OCI-LY3 (cell line): ENCODE measurements around the gene TBXAS1.
"Not testable (repeated sequence)": the region's sequence is repeated elsewhere in the genome, so short reads cannot be mapped to it uniquely, and the experiment has no call there.

ENCODE experiments used
- H2AFZ ChIP-seq: fragments of 200-600, 300-600 bp; shearing (Covaris generic); 2 replicates; pipeline ENCODE4 v1.6.0; 2014; ENCODE audit warnings: antibody characterized with exemption, low read depth, low read length
- H3K27ac ChIP-seq: fragments of 200-600, 300-600 bp; sonication (generic); 2 replicates; pipeline ENCODE4 v1.5.1; 2014; ENCODE audit warnings: mild to moderate bottlenecking, low read length, moderate library complexity, mixed read lengths
- H3K27me3 ChIP-seq: fragments of 200-600, 300-600 bp; sonication (generic); 2 replicates; pipeline ENCODE4 v1.6.1; 2014; ENCODE audit warnings: low read depth, low read length, mixed read lengths
- H3K36me3 ChIP-seq: fragments of 200-600, 300-600 bp; sonication (generic); replicated peaks from 2 replicates; pipeline ENCODE3; 2014; ENCODE audit warnings: low read depth, low read length, mixed read lengths
- H3K4me1 ChIP-seq: fragments of 300-600, 200-600 bp; sonication (generic); 2 replicates; pipeline ENCODE4 v1.6.1; 2014; ENCODE audit warnings: low read length, mixed read lengths
- H3K4me2 ChIP-seq: fragments of 200-600, 300-600 bp; sonication (generic); 2 replicates; pipeline ENCODE4 v1.6.1; 2014; ENCODE audit warnings: low read length, mixed read lengths
- H3K4me3 ChIP-seq: fragments of 300-600, 200-600 bp; sonication (generic); 2 replicates; pipeline ENCODE4 v1.5.1; 2014; ENCODE audit warnings: antibody characterized with exemption, mild to moderate bottlenecking, low read length, moderate library complexity
- H3K79me2 ChIP-seq: fragments of 300-600, 200-600 bp; shearing (Covaris generic); 2 replicates; pipeline ENCODE4 v1.6.1; 2014; ENCODE audit warnings: mild to moderate bottlenecking, low read length, mixed read lengths
- H3K9ac ChIP-seq: fragments of 300-600, 200-600 bp; shearing (Covaris generic); 2 replicates; pipeline ENCODE4 v1.6.0; 2014; ENCODE audit warnings: mild to moderate bottlenecking, low read length, moderate library complexity
- H3K9me3 ChIP-seq: fragments of 200-600, 300-600 bp; shearing (Covaris generic); 2 replicates; pipeline ENCODE4 v1.6.1; 2014; ENCODE audit warnings: low read length, mixed read lengths; ENCODE audit not compliant: insufficient read depth
- H4K20me1 ChIP-seq: fragments of 200-600, 300-600 bp; sonication (generic); 2 replicates; pipeline ENCODE4 v1.6.1; 2016; ENCODE audit warnings: low read length, mixed read lengths; ENCODE audit not compliant: insufficient read depth
- EZH2phosphoT487 ChIP-seq: fragments of 200-600 bp; shearing (Covaris generic); IDR thresholded peaks from 2 replicates; pipeline ENCODE4 v1.6.1; 2018; ENCODE audit warnings: antibody characterized with exemption, mixed run types, low read depth
- TF ChIP-seq, protein P1 (sequence below): fragments of 200-600, 300-600 bp; sonication (generic); IDR thresholded peaks from 2 replicates; pipeline ENCODE4 v1.5.1; 2014; ENCODE audit warnings: antibody characterized with exemption, low read length, low read depth

TBXAS1 gene

DNA sequence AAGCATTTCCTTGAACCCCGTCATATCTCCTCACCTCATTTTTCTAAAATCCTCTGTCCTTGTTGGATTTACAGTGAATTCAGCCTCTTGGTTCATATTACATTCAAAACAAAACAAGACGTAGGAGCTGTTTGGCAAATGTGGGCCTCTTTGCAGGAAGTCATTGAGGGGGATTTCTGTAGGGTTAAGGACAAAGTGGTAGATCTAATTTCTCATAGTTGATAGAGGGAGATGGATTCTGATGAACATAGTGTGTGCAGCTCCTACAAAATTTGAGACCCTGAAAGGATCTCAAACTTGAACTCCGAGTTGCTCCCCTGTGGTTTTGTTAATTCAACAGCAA is 682 bp downstream of the TBXAS1 start:
- Histone ChIP-seq H4K20me1 (no peaks in the 10 kb centered on the region), H3K27ac (no peak overlapping the region), H3K4me2 (no peak overlapping the region), H3K9me3 (no peaks in the 10 kb centered on the region), H3K4me3 (no peak overlapping the region), H3K9ac (no peak overlapping the region), H3K4me1 (no peaks in the 10 kb centered on the region), H3K36me3 (no peaks in the 10 kb centered on the region), H3K79me2 (no peaks in the 10 kb centered on the region), H3K27me3 (peaks cover 25% of the 10 kb centered on the region), H2AFZ (no peak overlapping the region)
- TF ChIP-seq, protein P1, sequence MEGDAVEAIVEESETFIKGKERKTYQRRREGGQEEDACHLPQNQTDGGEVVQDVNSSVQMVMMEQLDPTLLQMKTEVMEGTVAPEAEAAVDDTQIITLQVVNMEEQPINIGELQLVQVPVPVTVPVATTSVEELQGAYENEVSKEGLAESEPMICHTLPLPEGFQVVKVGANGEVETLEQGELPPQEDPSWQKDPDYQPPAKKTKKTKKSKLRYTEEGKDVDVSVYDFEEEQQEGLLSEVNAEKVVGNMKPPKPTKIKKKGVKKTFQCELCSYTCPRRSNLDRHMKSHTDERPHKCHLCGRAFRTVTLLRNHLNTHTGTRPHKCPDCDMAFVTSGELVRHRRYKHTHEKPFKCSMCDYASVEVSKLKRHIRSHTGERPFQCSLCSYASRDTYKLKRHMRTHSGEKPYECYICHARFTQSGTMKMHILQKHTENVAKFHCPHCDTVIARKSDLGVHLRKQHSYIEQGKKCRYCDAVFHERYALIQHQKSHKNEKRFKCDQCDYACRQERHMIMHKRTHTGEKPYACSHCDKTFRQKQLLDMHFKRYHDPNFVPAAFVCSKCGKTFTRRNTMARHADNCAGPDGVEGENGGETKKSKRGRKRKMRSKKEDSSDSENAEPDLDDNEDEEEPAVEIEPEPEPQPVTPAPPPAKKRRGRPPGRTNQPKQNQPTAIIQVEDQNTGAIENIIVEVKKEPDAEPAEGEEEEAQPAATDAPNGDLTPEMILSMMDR: no peak
- no peak for TF ChIP-seq EZH2phosphoT487

GRCh38 chr7:139830292-139830691 is 1.2 kb downstream of the TBXAS1 start:
- TF ChIP-seq EZH2phosphoT487: no peak
- TF ChIP-seq, protein P1: no peak
- Histone ChIP-seq H3K36me3 (no peaks in the 10 kb centered on the region), H3K27me3 (peaks cover 22% of the 10 kb centered on the region), H3K27ac (no peak overlapping the region), H3K4me3 (no peak overlapping the region), H4K20me1 (no peaks in the 10 kb centered on the region), H3K9me3 (no peaks in the 10 kb centered on the region), H3K79me2 (no peaks in the 10 kb centered on the region), H3K9ac (no peak overlapping the region), H2AFZ (no peak overlapping the region), H3K4me2 (no peak overlapping the region), H3K4me1 (no peaks in the 10 kb centered on the region)

GRCh38 chr7:139830782-139831501 is 1.9 kb downstream of the TBXAS1 start:
- Histone ChIP-seq H2AFZ (no peak overlapping the region), H3K4me3 (no peak overlapping the region)

GRCh38 chr7:139835848-139836247 is 6.8 kb downstream of the TBXAS1 start:
- H3K9ac ChIP-seq, H3K36me3 ChIP-seq, H3K27ac ChIP-seq, H3K9me3 ChIP-seq, H4K20me1 ChIP-seq, H3K79me2 ChIP-seq, H3K4me2 ChIP-seq, H3K4me3 ChIP-seq, H2AFZ ChIP-seq, H3K4me1 ChIP-seq, H3K27me3 ChIP-seq: not testable (repeated sequence)

More at GRCh38 chr7:139830782-139831501, 1.9 kb downstream of the TBXAS1 start:
- no peak overlapping the region for H3K4me2 ChIP-seq
- peaks cover 15% of the 10 kb centered on the region for H3K27me3 ChIP-seq
- H3K4me1 ChIP-seq: no peaks in the 10 kb centered on the region
- no peaks in the 10 kb centered on the region for H3K79me2 ChIP-seq
- TF ChIP-seq, protein P1: no peak
- TF ChIP-seq EZH2phosphoT487: no peak
- H3K9ac ChIP-seq: no peak overlapping the region
- no peaks in the 10 kb centered on the region for H4K20me1 ChIP-seq
- no peak overlapping the region for H3K27ac ChIP-seq
- no peaks in the 10 kb centered on the region for H3K9me3 ChIP-seq
- H3K36me3 ChIP-seq: no peaks in the 10 kb centered on the region

DNA sequence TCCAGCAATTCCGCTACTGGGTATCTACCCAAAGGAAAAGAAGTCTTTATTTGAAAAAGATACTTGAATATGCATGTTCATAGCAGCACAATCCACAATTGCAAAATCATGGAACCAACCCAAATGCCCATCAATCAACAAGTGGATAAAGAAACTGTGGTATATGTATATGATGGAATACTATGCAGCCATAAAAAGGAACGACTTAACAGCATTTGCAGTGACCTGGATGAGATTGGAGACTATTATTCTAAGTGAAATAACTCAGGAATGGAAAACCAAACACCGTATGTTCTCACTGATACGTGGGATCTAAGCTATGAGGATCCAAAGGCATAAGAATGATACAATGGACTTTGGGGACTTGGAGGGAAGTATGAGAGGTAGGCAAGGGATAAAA is 8.2 kb downstream of the TBXAS1 start:
- not testable (repeated sequence) for H3K4me2 ChIP-seq, H3K27me3 ChIP-seq

More for the DNA sequence above, 8.2 kb downstream of the TBXAS1 start:
- H3K4me1 ChIP-seq, H3K27ac ChIP-seq, H3K36me3 ChIP-seq, H3K9me3 ChIP-seq, H2AFZ ChIP-seq, H4K20me1 ChIP-seq, H3K4me3 ChIP-seq, H3K9ac ChIP-seq, H3K79me2 ChIP-seq: not testable (repeated sequence)
